Astrocyte (in vitro differentiated cells and primary cell): ENCODE results near the gene HELQ. TPM values are rescaled to one million over a fixed set of nuclear protein-coding genes. Genes with fewer than 3 reads are reported as not detected.

Experiments
- DNase-seq: peaks from one replicate; pipeline ENCODE4 v3.0.0-alpha.2; 2010; ENCODE audit warnings: low read depth
- FAIRE-seq: peaks from 2 replicates; lab custom pipeline; 2011; peaks lifted over from hg19 to GRCh38; lab: Jason Lieb, UNC
- H2AFZ ChIP-seq: 2 replicates; pipeline ENCODE4 v1.6.0; 2012; ENCODE audit warnings: low read depth, low read length, inconsistent platforms
- H3K27ac ChIP-seq: 2 replicates; pipeline ENCODE4 v1.5.1; 2011; ENCODE audit warnings: low read depth, low read length, inconsistent platforms
- H3K27me3 ChIP-seq: 2 replicates; pipeline ENCODE4 v1.6.0; 2011; ENCODE audit warnings: low read length, inconsistent platforms; ENCODE audit not compliant: insufficient read depth
- H3K36me3 ChIP-seq: 2 replicates; pipeline ENCODE4 v1.5.1; 2011; ENCODE audit warnings: low read length, inconsistent platforms; ENCODE audit not compliant: insufficient read depth
- H3K4me1 ChIP-seq: 2 replicates; pipeline ENCODE4 v1.5.1; 2011; ENCODE audit warnings: low read length, inconsistent platforms; ENCODE audit not compliant: insufficient read depth
- H3K4me2 ChIP-seq: 2 replicates; pipeline ENCODE4 v1.6.0; 2012; ENCODE audit warnings: low read length, inconsistent platforms
- H3K4me3 ChIP-seq: 2 replicates; pipeline ENCODE4 v1.5.1; 2011; ENCODE audit warnings: low read depth, mild to moderate bottlenecking, low read length, inconsistent platforms; ENCODE audit not compliant: insufficient read depth
- H3K79me2 ChIP-seq: 2 replicates; pipeline ENCODE4 v1.6.0; 2012; ENCODE audit warnings: mild to moderate bottlenecking, low read length, inconsistent platforms; ENCODE audit not compliant: insufficient read depth
- H3K9ac ChIP-seq: 2 replicates; pipeline ENCODE4 v1.6.0; 2012; ENCODE audit warnings: mild to moderate bottlenecking, low read length, inconsistent platforms
- H3K9me3 ChIP-seq: 2 replicates; pipeline ENCODE4 v1.5.1; 2012; ENCODE audit warnings: low read depth, mild to moderate bottlenecking, low read length, inconsistent platforms; ENCODE audit not compliant: insufficient read depth
- H4K20me1 ChIP-seq: 2 replicates; pipeline ENCODE4 v1.6.0; 2012; ENCODE audit warnings: low read length, inconsistent platforms; ENCODE audit not compliant: insufficient read depth
- H3K27ac Mint-ChIP-seq: one replicate; pipeline ENCODE4 v1.8.0; 2021; ENCODE audit warnings: mild to moderate bottlenecking, mixed read lengths; ENCODE audit not compliant: unreplicated experiment
- H3K27me3 Mint-ChIP-seq: one replicate; pipeline ENCODE4 v1.8.0; 2021; ENCODE audit warnings: low read depth, mixed read lengths; ENCODE audit not compliant: unreplicated experiment
- H3K36me3 Mint-ChIP-seq: one replicate; pipeline ENCODE4 v1.8.0; 2021; ENCODE audit warnings: low read depth, mixed read lengths; ENCODE audit not compliant: unreplicated experiment
- H3K4me1 Mint-ChIP-seq: one replicate; pipeline ENCODE4 v1.8.0; 2021; ENCODE audit warnings: low read depth, mixed read lengths; ENCODE audit not compliant: unreplicated experiment
- H3K4me3 Mint-ChIP-seq: one replicate; pipeline ENCODE4 v1.8.0; 2021; ENCODE audit warnings: mild to moderate bottlenecking, moderate library complexity, mixed read lengths; ENCODE audit not compliant: unreplicated experiment
- H3K9me3 Mint-ChIP-seq: one replicate; pipeline ENCODE4 v1.8.0; 2021; ENCODE audit warnings: mild to moderate bottlenecking, mixed read lengths; ENCODE audit not compliant: unreplicated experiment
- EZH2 ChIP-seq: IDR thresholded peaks from 2 replicates; pipeline ENCODE4 v1.6.1; 2012; ENCODE audit warnings: mild to moderate bottlenecking, low read length, inconsistent platforms; ENCODE audit not compliant: insufficient read depth
- total RNA-seq: library from RNA; stranded (reverse); gene quantifications from 2 replicates; pipeline ENCODE4 v1.2.1, GENCODE V29; 2021
- TF ChIP-seq, protein P1 (sequence below): IDR thresholded peaks from 2 replicates; pipeline ENCODE4 v1.5.1; 2011; ENCODE audit warnings: low read depth, mild to moderate bottlenecking, inconsistent platforms, low read length, moderate library complexity; ENCODE audit not compliant: insufficient read depth

Gene HELQ
- total RNA-seq, 1 donor from 2014 or later = 9.4 TPM

DNA sequence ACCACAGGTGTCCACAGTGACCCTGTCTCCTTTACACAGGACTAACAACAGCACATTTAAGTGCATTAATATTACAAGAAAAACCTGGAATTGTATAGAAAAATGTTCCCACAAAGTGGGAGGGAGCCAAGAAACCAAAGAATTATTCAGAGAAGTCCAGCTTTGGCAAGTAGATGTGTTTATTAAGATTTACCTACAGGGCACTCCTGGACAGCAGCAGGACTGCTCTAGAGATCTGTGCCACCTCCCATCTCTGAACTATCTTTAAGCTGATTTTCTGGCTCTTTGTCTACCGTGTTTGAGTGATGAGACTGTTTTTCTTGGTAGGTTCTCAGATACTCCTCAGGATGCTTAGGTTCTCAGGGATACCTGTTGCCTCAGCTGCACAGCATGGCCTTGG lies 82.7 kb downstream of the HELQ start:
- peaks cover 8% of the 10 kb centered on the region for H3K4me1 Mint-ChIP-seq
- no peak overlapping the region for H3K4me3 ChIP-seq
- H3K4me1 ChIP-seq = peaks cover 4% of the 10 kb centered on the region
- no peak overlapping the region for H3K27ac ChIP-seq
- no peaks in the 10 kb centered on the region for H3K27me3 ChIP-seq
- H3K4me3 Mint-ChIP-seq = no peak overlapping the region
- H3K36me3 ChIP-seq = no peaks in the 10 kb centered on the region
- H3K79me2 ChIP-seq = no peaks in the 10 kb centered on the region
- FAIRE-seq (no peak), DNase-seq (no peak)
- no peak for TF ChIP-seq EZH2
- TF ChIP-seq, protein P1, sequence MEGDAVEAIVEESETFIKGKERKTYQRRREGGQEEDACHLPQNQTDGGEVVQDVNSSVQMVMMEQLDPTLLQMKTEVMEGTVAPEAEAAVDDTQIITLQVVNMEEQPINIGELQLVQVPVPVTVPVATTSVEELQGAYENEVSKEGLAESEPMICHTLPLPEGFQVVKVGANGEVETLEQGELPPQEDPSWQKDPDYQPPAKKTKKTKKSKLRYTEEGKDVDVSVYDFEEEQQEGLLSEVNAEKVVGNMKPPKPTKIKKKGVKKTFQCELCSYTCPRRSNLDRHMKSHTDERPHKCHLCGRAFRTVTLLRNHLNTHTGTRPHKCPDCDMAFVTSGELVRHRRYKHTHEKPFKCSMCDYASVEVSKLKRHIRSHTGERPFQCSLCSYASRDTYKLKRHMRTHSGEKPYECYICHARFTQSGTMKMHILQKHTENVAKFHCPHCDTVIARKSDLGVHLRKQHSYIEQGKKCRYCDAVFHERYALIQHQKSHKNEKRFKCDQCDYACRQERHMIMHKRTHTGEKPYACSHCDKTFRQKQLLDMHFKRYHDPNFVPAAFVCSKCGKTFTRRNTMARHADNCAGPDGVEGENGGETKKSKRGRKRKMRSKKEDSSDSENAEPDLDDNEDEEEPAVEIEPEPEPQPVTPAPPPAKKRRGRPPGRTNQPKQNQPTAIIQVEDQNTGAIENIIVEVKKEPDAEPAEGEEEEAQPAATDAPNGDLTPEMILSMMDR = no peak
- peaks cover 13% of the 10 kb centered on the region for H3K9me3 Mint-ChIP-seq
- H3K9ac ChIP-seq = no peak overlapping the region
- no peak overlapping the region for H3K27ac Mint-ChIP-seq
- H4K20me1 ChIP-seq = no peaks in the 10 kb centered on the region
- H3K9me3 ChIP-seq = no peaks in the 10 kb centered on the region
- H2AFZ ChIP-seq = no peak overlapping the region
- H3K4me2 ChIP-seq = no peak overlapping the region
- H3K36me3 Mint-ChIP-seq = peaks cover 3% of the 10 kb centered on the region
- no peaks in the 10 kb centered on the region for H3K27me3 Mint-ChIP-seq

DNA sequence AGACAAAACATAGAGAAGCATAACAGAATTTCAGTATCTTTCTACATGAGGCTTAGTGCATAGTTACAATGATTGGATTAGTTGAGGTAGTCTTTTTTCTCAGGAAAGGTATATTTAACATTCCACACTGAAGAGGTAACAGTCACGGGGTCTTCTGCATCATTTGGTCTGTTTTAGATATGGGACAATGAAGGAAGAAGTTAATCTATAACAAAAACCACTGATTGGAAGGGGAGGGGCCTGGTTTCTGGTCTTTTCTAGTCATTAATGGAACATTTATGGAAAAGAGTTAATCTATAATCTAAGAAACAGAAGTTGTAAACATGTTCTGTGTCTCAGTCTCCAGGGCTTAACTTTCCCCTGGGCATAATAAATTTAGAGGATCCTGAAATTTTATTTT lies 83.7 kb downstream of the HELQ start:
- Histone ChIP-seq H2AFZ (no peak overlapping the region), H3K79me2 (no peaks in the 10 kb centered on the region), H3K27me3 (no peaks in the 10 kb centered on the region), H3K4me1 (peaks cover 4% of the 10 kb centered on the region), H3K36me3 (no peaks in the 10 kb centered on the region), H3K9ac (no peak overlapping the region), H3K9me3 (no peaks in the 10 kb centered on the region), H3K4me2 (no peak overlapping the region), H3K4me3 (no peak overlapping the region), H3K27ac (no peak overlapping the region), H4K20me1 (no peaks in the 10 kb centered on the region)
- Mint-ChIP-seq H3K4me3 (no peak overlapping the region), H3K27me3 (no peaks in the 10 kb centered on the region), H3K36me3 (no peaks in the 10 kb centered on the region), H3K9me3 (peaks cover 6% of the 10 kb centered on the region), H3K27ac (no peak overlapping the region), H3K4me1 (peaks cover 8% of the 10 kb centered on the region)
- no peak for TF ChIP-seq EZH2
- TF ChIP-seq, protein P1 = no peak
- DNase-seq = no peak
- FAIRE-seq = no peak

DNA sequence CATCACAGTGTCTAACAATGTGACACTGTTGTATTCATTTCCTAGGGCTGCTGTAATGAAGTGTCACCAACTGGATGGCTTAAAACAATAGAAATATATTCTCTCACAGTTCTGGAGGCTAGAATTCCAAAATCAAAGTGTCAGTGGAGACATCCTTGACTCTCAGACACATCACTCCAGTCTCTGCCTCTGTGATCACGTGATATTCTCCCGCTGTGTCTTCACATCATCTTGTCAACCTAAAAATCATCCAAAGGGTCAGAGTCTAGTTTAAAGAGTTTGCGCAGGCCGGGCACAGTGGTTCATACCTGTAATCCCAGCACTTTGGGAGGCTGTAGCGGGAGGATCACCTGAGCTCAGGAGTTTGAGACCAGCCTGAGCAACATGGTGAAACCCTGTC lies 84.4 kb downstream of the HELQ start:
- H3K36me3 ChIP-seq = no peaks in the 10 kb centered on the region
- H3K9me3 ChIP-seq = no peaks in the 10 kb centered on the region
- peaks cover 4% of the 10 kb centered on the region for H3K4me1 ChIP-seq
- H3K4me3 Mint-ChIP-seq = no peak overlapping the region
- DNase-seq (no peak), FAIRE-seq (no peak)
- TF ChIP-seq, protein P1 = no peak
- TF ChIP-seq EZH2 = no peak
- H3K9me3 Mint-ChIP-seq = peaks cover 5% of the 10 kb centered on the region
- no peaks in the 10 kb centered on the region for H3K36me3 Mint-ChIP-seq
- no peak overlapping the region for H3K27ac ChIP-seq
- peaks cover 8% of the 10 kb centered on the region for H3K4me1 Mint-ChIP-seq
- no peak overlapping the region for H3K27ac Mint-ChIP-seq
- no peaks in the 10 kb centered on the region for H3K79me2 ChIP-seq
- H3K4me2 ChIP-seq = no peak overlapping the region
- no peak overlapping the region for H2AFZ ChIP-seq
- no peaks in the 10 kb centered on the region for H4K20me1 ChIP-seq
- no peak overlapping the region for H3K9ac ChIP-seq
- H3K4me3 ChIP-seq = no peak overlapping the region
- peaks cover 4% of the 10 kb centered on the region for H3K27me3 Mint-ChIP-seq
- no peaks in the 10 kb centered on the region for H3K27me3 ChIP-seq
